Neural crest cell (in vitro differentiated cells): ENCODE measurements around the gene PRKAR1B. TPM values are rescaled to one million over a fixed set of nuclear protein-coding genes. Genes with fewer than 3 reads are reported as not detected.

Experiments used
- DNase-seq: peaks from one replicate; pipeline ENCODE4 v3.0.0; 2021; ENCODE audit warnings: low read depth, mixed read lengths, low spot score
- H3K27ac Mint-ChIP-seq: one replicate; pipeline ENCODE4 v1.8.0; 2021; ENCODE audit warnings: mild to moderate bottlenecking, mixed read lengths; ENCODE audit not compliant: unreplicated experiment
- H3K27me3 Mint-ChIP-seq: 2 replicates; pipeline ENCODE4 v1.8.0; 2021; ENCODE audit warnings: low read depth, mild to moderate bottlenecking, mixed read lengths
- H3K36me3 Mint-ChIP-seq: 2 replicates; pipeline ENCODE4 v1.8.0; 2021; ENCODE audit warnings: low read depth, mild to moderate bottlenecking, mixed read lengths
- H3K4me1 Mint-ChIP-seq: 2 replicates; pipeline ENCODE4 v1.8.0; 2021; ENCODE audit warnings: mixed read lengths
- H3K4me3 Mint-ChIP-seq: one replicate; pipeline ENCODE4 v1.8.0; 2021; ENCODE audit warnings: mild to moderate bottlenecking, mixed read lengths
- H3K9me3 Mint-ChIP-seq: 2 replicates; pipeline ENCODE4 v1.8.0; 2021; ENCODE audit warnings: mixed read lengths
- CTCF ChIP-seq: fragments of 200-600 bp; sonication (generic); conservative IDR thresholded peaks from 2 replicates; pipeline ENCODE4 v1.5.0; 2021; ENCODE audit warnings: antibody characterized with exemption, mild to moderate bottlenecking
- total RNA-seq: library from RNA; stranded (reverse); gene quantifications from 2 replicates; pipeline ENCODE4 v1.2.1, GENCODE V29; 2021

The PRKAR1B gene
- total RNA-seq, 1 donor from 2014 or later = 9.5 TPM

DNA sequence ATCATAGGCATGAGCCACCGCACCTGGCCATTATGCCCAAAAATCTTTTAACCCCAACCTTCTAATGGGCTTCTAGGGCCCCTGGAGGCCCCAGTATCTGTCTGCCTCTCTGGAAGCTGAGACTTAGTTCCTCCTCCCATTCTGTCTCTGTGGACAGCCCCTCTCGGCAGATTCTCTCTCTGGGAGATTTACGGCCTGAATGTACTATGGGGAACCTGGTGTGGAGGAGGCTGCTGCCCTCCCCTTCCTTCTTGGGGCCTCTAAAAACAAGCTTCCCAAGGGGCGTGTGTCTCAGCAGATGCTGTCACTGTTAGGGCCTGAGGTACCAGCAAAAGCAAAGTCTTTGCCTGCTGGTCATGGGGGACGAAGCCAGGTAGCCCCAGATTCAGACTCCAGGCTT lies 35.8 kb upstream of the PRKAR1B start:
- H3K4me1 Mint-ChIP-seq = no peaks in the 10 kb centered on the region
- no peak for DNase-seq
- peaks cover 19% of the 10 kb centered on the region for H3K36me3 Mint-ChIP-seq
- H3K27ac Mint-ChIP-seq = no peak overlapping the region
- H3K4me3 Mint-ChIP-seq = no peak overlapping the region
- H3K27me3 Mint-ChIP-seq = no peaks in the 10 kb centered on the region
- TF ChIP-seq CTCF = no peak
- no peaks in the 10 kb centered on the region for H3K9me3 Mint-ChIP-seq

- Mint-ChIP-seq H3K9me3 (no peaks in the 10 kb centered on the region), H3K4me3 (no peak overlapping the region)
Observed at GRCh38 chr7:761631-762030, 34.5 kb upstream of the PRKAR1B start.

DNA sequence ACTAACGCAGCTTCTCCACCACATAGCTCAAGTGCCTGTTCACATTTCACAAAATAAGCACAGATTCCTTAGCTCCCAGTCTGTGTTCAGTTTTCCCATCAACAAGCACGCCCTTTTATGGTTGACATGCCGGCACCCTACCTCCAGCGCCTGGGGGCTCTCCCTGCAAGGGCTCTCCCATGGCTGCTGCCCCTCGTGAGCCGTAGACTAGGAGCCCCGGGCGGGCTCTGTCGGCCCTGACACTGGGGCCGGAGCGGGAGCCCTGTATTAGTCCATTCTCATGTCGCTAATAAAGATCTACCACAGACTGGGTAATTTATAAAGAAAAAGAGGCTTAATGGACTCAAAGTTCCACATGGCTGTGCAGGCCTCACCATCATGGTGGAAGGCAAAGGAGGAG lies 34.0 kb upstream of the PRKAR1B start:
- H3K4me3 Mint-ChIP-seq = no peak overlapping the region
- no peaks in the 10 kb centered on the region for H3K27me3 Mint-ChIP-seq
- H3K36me3 Mint-ChIP-seq = peaks cover 13% of the 10 kb centered on the region
- no peak for DNase-seq
- no peaks in the 10 kb centered on the region for H3K4me1 Mint-ChIP-seq
- no peak overlapping the region for H3K27ac Mint-ChIP-seq
- no peaks in the 10 kb centered on the region for H3K9me3 Mint-ChIP-seq
- no peak for TF ChIP-seq CTCF

More at GRCh38 chr7:761631-762030, 34.5 kb upstream of the PRKAR1B start:
- H3K27me3 Mint-ChIP-seq = no peaks in the 10 kb centered on the region
- no peak for DNase-seq
- no peaks in the 10 kb centered on the region for H3K4me1 Mint-ChIP-seq
- H3K27ac Mint-ChIP-seq = no peak overlapping the region
- H3K36me3 Mint-ChIP-seq = peaks cover 15% of the 10 kb centered on the region
- TF ChIP-seq CTCF = no peak

- no peaks in the 10 kb centered on the region for H3K9me3 Mint-ChIP-seq
- no peak for DNase-seq
- no peaks in the 10 kb centered on the region for H3K27me3 Mint-ChIP-seq
- no peak overlapping the region for H3K4me3 Mint-ChIP-seq
- peaks cover 8% of the 10 kb centered on the region for H3K36me3 Mint-ChIP-seq
- no peak overlapping the region for H3K27ac Mint-ChIP-seq
- no peak for TF ChIP-seq CTCF
- H3K4me1 Mint-ChIP-seq = no peaks in the 10 kb centered on the region
Observed at GRCh38 chr7:760006-760405, 32.9 kb upstream of the PRKAR1B start.

GRCh38 chr7:759569-759968 lies 32.5 kb upstream of the PRKAR1B start:
- H3K4me3 Mint-ChIP-seq = no peak overlapping the region
- no peak for TF ChIP-seq CTCF
- H3K4me1 Mint-ChIP-seq = no peaks in the 10 kb centered on the region
- H3K36me3 Mint-ChIP-seq = peaks cover 8% of the 10 kb centered on the region
- H3K9me3 Mint-ChIP-seq = no peaks in the 10 kb centered on the region
- no peaks in the 10 kb centered on the region for H3K27me3 Mint-ChIP-seq
- no peak overlapping the region for H3K27ac Mint-ChIP-seq
- no peak for DNase-seq

DNA sequence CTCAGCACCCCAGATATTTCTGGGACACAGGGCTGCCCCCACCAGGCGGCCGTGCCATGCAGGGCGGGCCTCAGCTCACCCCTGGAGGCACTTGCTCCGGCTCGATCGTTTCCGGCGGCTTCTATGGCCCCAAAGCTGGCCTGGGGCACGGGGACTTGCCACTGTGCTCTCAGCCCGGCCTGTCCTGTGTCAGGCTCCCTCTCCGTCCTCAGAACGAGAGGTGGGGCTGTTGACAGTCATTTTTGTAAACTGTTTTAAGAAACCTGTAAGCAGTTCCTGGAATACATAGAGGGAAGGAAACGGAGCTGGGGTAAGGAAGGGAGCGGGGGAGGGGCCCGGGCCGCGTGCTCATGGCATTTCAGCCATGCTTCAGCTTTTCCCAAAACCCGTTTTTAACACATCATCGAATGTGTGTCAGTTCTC lies 30.7 kb upstream of the PRKAR1B start:
- peaks cover 6% of the 10 kb centered on the region for H3K36me3 Mint-ChIP-seq
- H3K27ac Mint-ChIP-seq = no peak overlapping the region
- H3K27me3 Mint-ChIP-seq = no peaks in the 10 kb centered on the region

More for the DNA sequence above, 30.7 kb upstream of the PRKAR1B start:
- Mint-ChIP-seq H3K4me3 (no peak overlapping the region), H3K9me3 (no peaks in the 10 kb centered on the region), H3K4me1 (no peaks in the 10 kb centered on the region)
- no peak for DNase-seq
- TF ChIP-seq CTCF = no peak
